Immature natural killer cell (primary cell): Measurements from ENCODE around the gene SLC4A5. TPM values are rescaled to one million over a fixed set of nuclear protein-coding genes. Genes with fewer than 3 reads are reported as not detected.
"Not testable (repeated sequence)": the region's sequence is repeated elsewhere in the genome, so short reads cannot be mapped to it uniquely, and the experiment has no call there.

Source experiments
- DNase-seq, 3 donors: peaks; one replicate each; pipeline ENCODE4 v3.0.0; 2022; ENCODE audit warnings: mixed read lengths in 1 of 3
- H3K27ac Mint-ChIP-seq, 6 donors: one replicate each; pipeline ENCODE4 v1.8.0; 2020; ENCODE audit warnings: mixed read lengths in 6 of 6, mild to moderate bottlenecking in 5 of 6, inconsistent platforms in 4 of 6, moderate library complexity in 3 of 6
- H3K27me3 Mint-ChIP-seq, 3 donors: one replicate each; pipeline ENCODE4 v1.8.0; 2020 to 2021; ENCODE audit warnings: low read depth in 3 of 3, mild to moderate bottlenecking in 3 of 3, mixed read lengths in 3 of 3, moderate library complexity in 3 of 3, inconsistent platforms in 1 of 3
- H3K36me3 Mint-ChIP-seq, 3 donors: one replicate each; pipeline ENCODE4 v1.8.0; 2020; ENCODE audit warnings: mixed read lengths in 3 of 3, inconsistent platforms in 2 of 3, mild to moderate bottlenecking in 2 of 3
- H3K4me1 Mint-ChIP-seq, 2 donors: one replicate each; pipeline ENCODE4 v1.8.0; 2020; ENCODE audit warnings: inconsistent platforms in 2 of 2, mild to moderate bottlenecking in 2 of 2, mixed read lengths in 2 of 2, moderate library complexity in 1 of 2
- H3K4me3 Mint-ChIP-seq, 5 donors: one replicate each; pipeline ENCODE4 v1.8.0; 2020; ENCODE audit warnings: mild to moderate bottlenecking in 5 of 5, mixed read lengths in 5 of 5, inconsistent platforms in 3 of 5, moderate library complexity in 3 of 5
- H3K9me3 Mint-ChIP-seq, 6 donors: one replicate each; pipeline ENCODE4 v1.8.0; 2020; ENCODE audit warnings: mild to moderate bottlenecking in 6 of 6, mixed read lengths in 6 of 6, inconsistent platforms in 4 of 6, moderate library complexity in 3 of 6
- polyA plus RNA-seq, 3 donors: library from polyadenylated mRNA; unstranded; fragments of 300-500 nt; fragmentation: Illumina TruSeq; gene quantifications; one replicate each; pipeline ENCODE4 v1.2.3, GENCODE V29; 2021

Gene SLC4A5
- polyA plus RNA-seq, 3 donors from 2014 or later: not detected

DNA sequence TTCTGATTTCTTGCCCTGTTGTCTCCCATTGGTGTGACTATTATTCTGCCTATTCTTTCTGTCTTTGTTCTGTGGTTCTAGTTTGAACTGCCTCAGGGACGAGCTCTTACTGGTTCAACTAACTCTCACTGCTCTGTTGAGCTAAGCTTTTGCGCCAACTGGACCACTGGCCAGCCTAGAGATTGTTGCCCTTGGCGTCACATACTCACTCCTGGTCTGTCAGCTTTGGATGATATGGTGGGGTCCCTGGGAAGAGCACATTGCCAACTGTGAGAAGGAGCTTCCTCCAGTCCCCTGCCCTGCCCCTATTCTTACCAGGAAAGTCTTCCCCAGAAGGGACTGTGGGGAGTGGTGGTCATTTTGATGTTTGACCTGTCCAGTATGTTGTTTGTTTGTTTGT is 138.8 kb downstream of the SLC4A5 start:
- no peaks in the 10 kb centered on the region for H3K9me3 Mint-ChIP-seq
- no peak overlapping the region for H3K4me3 Mint-ChIP-seq
- H3K4me1 Mint-ChIP-seq: peaks cover 47 to 59% of the 10 kb centered on the region in 2 donors
- peaks cover 0 to 7% (median 0%) of the 10 kb centered on the region in 3 donors for H3K27me3 Mint-ChIP-seq
- H3K36me3 Mint-ChIP-seq: peaks cover 0 to 10% (median 8%) of the 10 kb centered on the region in 3 donors
- peak overlapping the region in 5 of 6 donors; percentile 19 to 98 (median 98) for H3K27ac Mint-ChIP-seq
- no peak for DNase-seq

DNA sequence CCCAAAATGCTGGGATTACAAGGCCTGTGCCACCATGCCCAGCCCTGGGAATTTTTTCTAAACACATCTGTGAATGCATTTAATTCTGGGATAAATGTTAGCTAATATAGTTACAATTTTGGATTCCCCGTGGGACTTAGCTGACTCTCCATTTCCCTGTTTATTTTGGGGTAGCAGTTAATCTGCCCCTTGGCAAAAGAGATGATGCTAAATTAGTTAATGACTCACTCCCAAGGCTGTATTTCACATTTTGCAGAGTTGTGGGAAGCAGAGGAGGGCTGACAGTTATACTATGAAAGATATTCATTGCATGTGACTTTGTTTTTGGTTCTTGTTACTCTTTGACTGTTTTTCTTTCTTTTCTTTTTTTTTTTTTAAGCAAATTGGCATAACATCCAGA is 141.6 kb downstream of the SLC4A5 start:
- DNase-seq: no peak
- no peak overlapping the region for H3K4me3 Mint-ChIP-seq
- peak overlapping the region in 1 of 6 donors; percentile 50 for H3K27ac Mint-ChIP-seq
- peaks cover 3 to 16% (median 3%) of the 10 kb centered on the region in 3 donors for H3K27me3 Mint-ChIP-seq
- peaks cover 0 to 2% (median 0%) of the 10 kb centered on the region in 6 donors for H3K9me3 Mint-ChIP-seq
- peaks cover 0 to 4% (median 0%) of the 10 kb centered on the region in 3 donors for H3K36me3 Mint-ChIP-seq
- peaks cover 43 to 54% of the 10 kb centered on the region in 2 donors for H3K4me1 Mint-ChIP-seq

- peak overlapping the region in 1 of 5 donors; percentile 38 for H3K4me3 Mint-ChIP-seq
- peaks cover 39 to 50% of the 10 kb centered on the region in 2 donors for H3K4me1 Mint-ChIP-seq
- H3K27ac Mint-ChIP-seq: no peak overlapping the region
- DNase-seq: no peak
- H3K36me3 Mint-ChIP-seq: peaks cover 0 to 4% (median 0%) of the 10 kb centered on the region in 3 donors
- H3K27me3 Mint-ChIP-seq: peaks cover 3 to 12% (median 3%) of the 10 kb centered on the region in 3 donors
- peaks cover 0 to 2% (median 0%) of the 10 kb centered on the region in 6 donors for H3K9me3 Mint-ChIP-seq
Measured at GRCh38 chr2:74201196-74201595, 142.0 kb downstream of the SLC4A5 start.

DNA sequence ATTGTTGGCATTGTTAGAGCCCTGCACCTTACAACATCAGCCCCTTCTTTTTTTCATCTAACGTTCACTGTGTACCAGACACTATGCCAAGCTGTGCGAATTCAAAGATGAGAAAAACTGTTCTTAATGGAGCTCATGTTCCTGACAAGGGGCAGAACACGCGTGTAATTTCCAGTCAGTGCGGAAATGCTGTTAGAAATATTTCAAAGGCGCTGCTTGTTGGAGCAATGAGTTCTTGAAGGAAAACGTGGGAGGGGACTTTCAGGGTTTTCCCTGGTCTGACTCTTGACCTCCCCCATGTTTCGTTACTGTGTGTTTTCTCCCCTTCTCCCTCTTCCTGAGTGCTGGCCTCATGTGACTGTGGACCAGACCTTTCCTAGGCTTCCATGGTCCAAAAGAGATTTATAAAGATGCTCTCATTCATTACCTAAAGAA is 143.3 kb downstream of the SLC4A5 start:
- no peak for DNase-seq
- Mint-ChIP-seq H3K9me3 (peaks cover 0 to 3% (median 0%) of the 10 kb centered on the region in 6 donors), H3K4me1 (peaks cover 26 to 37% of the 10 kb centered on the region in 2 donors), H3K27me3 (peaks cover 3 to 11% (median 3%) of the 10 kb centered on the region in 3 donors), H3K4me3 (peak overlapping the region; percentile 94 to 99 (median 98)), H3K27ac (peak overlapping the region; percentile 94 to 100 (median 96)), H3K36me3 (peaks cover 0 to 4% (median 0%) of the 10 kb centered on the region in 3 donors)

DNA sequence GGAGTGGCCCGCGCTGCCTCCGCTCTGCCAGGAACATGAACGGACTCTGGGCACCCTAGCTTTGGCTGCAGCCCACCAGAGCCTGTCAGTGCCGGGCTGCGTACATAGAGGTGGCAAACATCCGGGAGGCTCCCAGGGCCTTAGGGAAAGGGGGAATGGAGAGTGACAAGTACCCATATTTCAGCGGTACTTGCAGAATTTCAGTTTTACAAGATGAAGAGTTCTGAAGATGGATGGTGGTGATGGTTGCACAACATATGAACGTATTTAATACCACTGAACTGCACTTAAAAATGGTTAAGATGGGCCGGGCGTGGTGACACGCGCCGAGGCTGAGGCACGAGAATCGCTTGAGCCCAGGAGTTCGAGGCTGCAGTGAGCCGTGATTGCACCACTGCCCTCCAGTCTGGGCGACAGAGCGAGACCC is 143.9 kb downstream of the SLC4A5 start:
- Mint-ChIP-seq H3K27me3 (peaks cover 3 to 11% (median 3%) of the 10 kb centered on the region in 3 donors), H3K36me3 (peaks cover 0 to 4% (median 0%) of the 10 kb centered on the region in 3 donors), H3K27ac (peak overlapping the region; percentile 94 to 100 (median 96)), H3K9me3 (peaks cover 0 to 3% (median 0%) of the 10 kb centered on the region in 6 donors), H3K4me3 (peak overlapping the region; percentile 94 to 99 (median 98)), H3K4me1 (peaks cover 24 to 31% of the 10 kb centered on the region in 2 donors)
- DNase-seq: no peak

DNA sequence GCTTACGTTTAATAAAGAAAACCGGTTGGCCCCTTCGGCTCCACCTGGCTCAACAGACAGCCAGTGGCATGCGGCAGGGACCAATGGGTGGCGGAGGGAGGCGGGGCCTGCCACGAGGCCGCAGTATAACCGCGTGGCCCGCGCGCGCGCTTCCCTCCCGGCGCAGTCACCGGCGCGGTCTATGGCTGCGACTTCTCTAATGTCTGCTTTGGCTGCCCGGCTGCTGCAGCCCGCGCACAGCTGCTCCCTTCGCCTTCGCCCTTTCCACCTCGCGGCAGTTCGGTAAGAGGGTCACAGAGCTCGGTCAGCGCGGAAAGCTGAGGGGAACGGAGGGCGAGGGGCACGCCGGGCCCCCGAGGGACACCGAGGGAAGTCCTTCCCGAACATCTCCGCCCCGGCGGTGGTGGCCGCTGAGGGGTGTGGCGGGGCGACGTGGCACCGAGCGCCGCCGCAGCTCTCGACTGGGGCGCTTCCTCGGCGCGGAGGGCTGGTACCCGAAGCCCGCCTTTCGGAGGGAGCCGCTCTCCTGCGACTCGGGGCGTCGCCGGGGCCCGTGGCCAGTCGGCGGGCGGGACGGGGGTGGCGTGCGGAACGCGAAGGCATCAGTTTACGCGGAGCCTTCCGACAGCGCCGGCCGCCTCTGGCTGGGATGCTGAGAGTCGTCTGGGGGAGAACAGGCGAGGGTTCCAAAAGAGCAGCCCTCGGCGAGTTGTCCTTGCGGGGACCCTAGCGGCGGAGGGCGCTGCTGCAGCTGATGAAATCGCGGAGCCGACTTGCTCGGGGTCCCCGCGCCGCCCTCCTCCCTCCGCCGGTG is 144.5 kb downstream of the SLC4A5 start, which contains the start of gene MTHFD2:
Gene MTHFD2 (plus strand): TSS at position 155 of the 814 bp plus-strand sequence. CDS start 27 bp downstream, at position 182.
- H3K27ac Mint-ChIP-seq: peak within 1 kb of the TSS; percentile 97 to 100 (median 98)

DNA sequence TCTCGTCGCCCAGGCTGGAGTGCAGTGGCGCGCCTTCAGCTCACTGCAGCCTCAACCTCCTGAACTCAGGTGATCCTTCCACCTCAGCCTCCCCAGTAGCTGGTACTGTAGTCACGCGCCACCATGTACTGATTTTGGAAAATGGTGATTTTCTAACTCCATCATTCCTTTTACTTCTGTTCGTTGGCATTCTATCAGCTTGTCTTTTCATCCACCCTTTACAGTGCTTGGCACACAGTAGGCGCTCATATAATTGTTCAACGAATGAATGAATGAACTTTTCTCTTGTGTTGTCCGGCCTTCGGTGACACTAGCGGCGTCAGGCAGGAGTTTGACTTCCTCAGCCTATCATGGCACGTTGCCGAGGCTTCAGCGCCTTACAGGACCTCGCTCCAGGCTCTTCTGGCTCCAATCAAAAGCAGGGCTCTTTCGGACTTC is 145.2 kb downstream of the SLC4A5 start:
- Mint-ChIP-seq H3K9me3 (peaks cover 0 to 3% (median 0%) of the 10 kb centered on the region in 6 donors), H3K4me1 (peaks cover 22 to 29% of the 10 kb centered on the region in 2 donors), H3K36me3 (no peaks in the 10 kb centered on the region), H3K27me3 (peaks cover 3 to 11% (median 3%) of the 10 kb centered on the region in 3 donors), H3K4me3 (peak overlapping the region; percentile 94 to 99 (median 97)), H3K27ac (peak overlapping the region; percentile 97 to 100 (median 98))
- DNase-seq: no peak

More for the DNA sequence above, 144.5 kb downstream of the SLC4A5 start, which contains the start of gene MTHFD2:
- peak; percentile 88 to 89 (median 89) for DNase-seq
- peaks cover 0 to 3% (median 0%) of the 10 kb centered on the region in 3 donors for H3K36me3 Mint-ChIP-seq
- H3K27me3 Mint-ChIP-seq: peaks cover 3 to 11% (median 3%) of the 10 kb centered on the region in 3 donors
- peaks cover 23 to 29% of the 10 kb centered on the region in 2 donors for H3K4me1 Mint-ChIP-seq
- peak within 1 kb of the TSS; percentile 94 to 99 (median 99) for H3K4me3 Mint-ChIP-seq
- peaks cover 0 to 3% (median 0%) of the 10 kb centered on the region in 6 donors for H3K9me3 Mint-ChIP-seq

- peak overlapping the region in 1 of 6 donors; percentile 34 for H3K27ac Mint-ChIP-seq
- H3K4me1 Mint-ChIP-seq: peaks cover 22 to 29% of the 10 kb centered on the region in 2 donors
- no peak for DNase-seq
- peak overlapping the region in 3 of 5 donors; percentile 20 to 59 (median 33) for H3K4me3 Mint-ChIP-seq
- peaks cover 3 to 11% (median 3%) of the 10 kb centered on the region in 3 donors for H3K27me3 Mint-ChIP-seq
- peaks cover 0 to 3% (median 0%) of the 10 kb centered on the region in 6 donors for H3K9me3 Mint-ChIP-seq
- H3K36me3 Mint-ChIP-seq: no peaks in the 10 kb centered on the region
Measured at GRCh38 chr2:74197049-74197448, 146.2 kb downstream of the SLC4A5 start.

DNA sequence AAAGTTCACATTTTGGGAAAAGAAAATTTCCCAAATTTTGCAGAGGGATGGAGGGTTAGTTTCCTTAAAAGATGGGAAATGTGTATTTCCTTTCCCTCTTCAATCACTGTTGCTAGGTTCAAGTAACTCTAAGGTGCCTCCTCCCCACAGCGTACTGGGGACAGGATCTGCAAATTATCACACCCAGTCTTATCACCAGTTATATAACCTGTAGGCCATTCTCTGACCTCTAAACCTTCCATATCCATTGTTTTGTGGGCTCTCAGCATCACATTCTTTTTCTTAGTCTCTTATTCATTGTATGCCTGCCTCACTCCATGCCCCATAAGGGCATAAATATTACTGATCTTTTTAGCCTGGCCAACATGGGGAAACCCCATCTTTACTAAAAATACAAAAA is 148.4 kb downstream of the SLC4A5 start:
- H3K27ac Mint-ChIP-seq: no peak overlapping the region
- H3K4me1 Mint-ChIP-seq: peaks cover 17 to 20% of the 10 kb centered on the region in 2 donors
- DNase-seq: no peak
- no peak overlapping the region for H3K4me3 Mint-ChIP-seq
- peaks cover 3 to 11% (median 3%) of the 10 kb centered on the region in 3 donors for H3K27me3 Mint-ChIP-seq
- peaks cover 0 to 3% (median 0%) of the 10 kb centered on the region in 6 donors for H3K9me3 Mint-ChIP-seq
- no peaks in the 10 kb centered on the region for H3K36me3 Mint-ChIP-seq

GRCh38 chr2:74191596-74192380 is 151.4 kb downstream of the SLC4A5 start:
- Mint-ChIP-seq H3K27ac (no peak overlapping the region), H3K4me1 (no peaks in the 10 kb centered on the region), H3K9me3 (peaks cover 0 to 1% (median 0%) of the 10 kb centered on the region in 6 donors), H3K4me3 (no peak overlapping the region), H3K36me3 (no peaks in the 10 kb centered on the region), H3K27me3 (peaks cover 0 to 3% (median 0%) of the 10 kb centered on the region in 3 donors)
- no peak for DNase-seq

- Mint-ChIP-seq H3K4me3 (no peak overlapping the region), H3K4me1 (peaks cover 3 to 6% of the 10 kb centered on the region in 2 donors), H3K36me3 (no peaks in the 10 kb centered on the region), H3K9me3 (no peaks in the 10 kb centered on the region), H3K27me3 (peaks cover 0 to 4% (median 3%) of the 10 kb centered on the region in 3 donors), H3K27ac (no peak overlapping the region)
- no peak for DNase-seq
Measured at GRCh38 chr2:74188696-74189095, 154.5 kb downstream of the SLC4A5 start.

- H3K27ac Mint-ChIP-seq: no peak overlapping the region
- DNase-seq: no peak
- H3K4me1 Mint-ChIP-seq: peaks cover 3 to 6% of the 10 kb centered on the region in 2 donors
- H3K9me3 Mint-ChIP-seq: no peaks in the 10 kb centered on the region
- no peak overlapping the region for H3K4me3 Mint-ChIP-seq
- no peaks in the 10 kb centered on the region for H3K36me3 Mint-ChIP-seq
- H3K27me3 Mint-ChIP-seq: peaks cover 0 to 4% (median 3%) of the 10 kb centered on the region in 3 donors
Measured at GRCh38 chr2:74188018-74188601, 155.1 kb downstream of the SLC4A5 start.

DNA sequence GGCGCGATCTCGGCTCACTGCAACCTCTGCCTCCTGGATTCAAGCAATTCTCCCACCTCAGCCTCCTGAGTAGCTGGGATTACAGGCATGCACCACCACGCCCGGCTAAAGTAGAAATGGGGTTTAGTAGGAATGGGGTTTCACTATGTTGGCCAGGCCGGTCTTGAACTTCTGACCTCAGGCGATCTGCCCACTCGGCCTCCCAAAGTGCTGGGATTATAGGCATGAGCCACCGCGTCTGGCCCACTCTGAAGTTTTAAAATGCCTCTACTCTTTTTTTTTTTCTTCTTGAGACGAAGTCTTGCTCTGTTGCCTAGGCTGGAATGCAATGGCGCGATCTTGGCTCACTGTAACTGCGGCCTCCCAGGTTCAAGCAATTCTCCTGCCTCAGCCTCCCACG is 156.5 kb downstream of the SLC4A5 start:
- DNase-seq, H3K27me3 Mint-ChIP-seq, H3K27ac Mint-ChIP-seq, H3K9me3 Mint-ChIP-seq, H3K4me1 Mint-ChIP-seq, H3K4me3 Mint-ChIP-seq, H3K36me3 Mint-ChIP-seq: not testable (repeated sequence)
